ENCODE results near the gene C14orf132.

C14orf132 gene

DNA sequence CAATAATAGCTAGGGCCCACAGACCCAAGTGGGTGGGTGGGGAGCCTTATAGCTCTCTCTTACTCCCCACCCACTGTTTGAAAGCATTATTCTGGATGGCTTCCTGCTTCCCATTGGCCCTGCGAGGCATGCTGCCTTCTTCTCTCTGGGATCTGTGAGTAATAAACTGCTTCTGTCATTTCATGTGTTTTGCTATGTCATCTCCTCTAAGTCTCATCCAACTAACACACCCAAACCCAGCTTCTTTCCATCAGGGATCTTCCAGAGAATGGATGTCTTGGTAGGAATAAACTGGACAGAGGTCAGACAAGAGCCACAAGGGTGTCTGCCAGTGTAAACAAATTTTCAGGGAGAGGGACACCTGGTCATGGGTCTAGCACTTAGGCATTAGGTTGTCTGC lies 99.1 kb downstream of the C14orf132 start:
- TF ChIP-seq, protein P1, sequence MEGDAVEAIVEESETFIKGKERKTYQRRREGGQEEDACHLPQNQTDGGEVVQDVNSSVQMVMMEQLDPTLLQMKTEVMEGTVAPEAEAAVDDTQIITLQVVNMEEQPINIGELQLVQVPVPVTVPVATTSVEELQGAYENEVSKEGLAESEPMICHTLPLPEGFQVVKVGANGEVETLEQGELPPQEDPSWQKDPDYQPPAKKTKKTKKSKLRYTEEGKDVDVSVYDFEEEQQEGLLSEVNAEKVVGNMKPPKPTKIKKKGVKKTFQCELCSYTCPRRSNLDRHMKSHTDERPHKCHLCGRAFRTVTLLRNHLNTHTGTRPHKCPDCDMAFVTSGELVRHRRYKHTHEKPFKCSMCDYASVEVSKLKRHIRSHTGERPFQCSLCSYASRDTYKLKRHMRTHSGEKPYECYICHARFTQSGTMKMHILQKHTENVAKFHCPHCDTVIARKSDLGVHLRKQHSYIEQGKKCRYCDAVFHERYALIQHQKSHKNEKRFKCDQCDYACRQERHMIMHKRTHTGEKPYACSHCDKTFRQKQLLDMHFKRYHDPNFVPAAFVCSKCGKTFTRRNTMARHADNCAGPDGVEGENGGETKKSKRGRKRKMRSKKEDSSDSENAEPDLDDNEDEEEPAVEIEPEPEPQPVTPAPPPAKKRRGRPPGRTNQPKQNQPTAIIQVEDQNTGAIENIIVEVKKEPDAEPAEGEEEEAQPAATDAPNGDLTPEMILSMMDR (IDR thresholded peaks at IDR 0.05; ENCODE audit: extremely low read depth, missing control alignments), result no peak
- DNase-seq (ENCODE audit: low spot score), result no peak

DNA sequence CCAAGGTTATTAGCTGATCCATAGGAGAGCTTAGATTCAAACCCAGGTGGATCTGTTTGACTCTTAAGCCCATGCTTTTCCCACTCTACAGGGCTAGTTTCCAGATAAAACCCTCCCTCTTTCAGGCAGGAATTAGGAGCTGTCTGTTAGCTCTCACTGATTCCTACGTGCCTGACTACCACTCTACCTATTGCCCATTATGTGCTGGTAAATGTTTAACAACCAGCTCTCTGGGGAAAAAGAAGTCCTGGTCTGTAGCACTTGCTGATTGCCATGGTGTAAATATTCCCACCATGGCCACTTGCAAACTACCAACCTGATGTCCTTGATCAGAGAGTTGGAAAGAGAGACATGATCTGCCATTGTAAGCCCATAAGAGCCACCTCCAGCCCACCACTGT lies 100.0 kb downstream of the C14orf132 start:
- TF ChIP-seq, protein P1 (IDR thresholded peaks at IDR 0.05; ENCODE audit: extremely low read depth, missing control alignments), result no peak
- no peak for DNase-seq (ENCODE audit: low spot score)

DNA sequence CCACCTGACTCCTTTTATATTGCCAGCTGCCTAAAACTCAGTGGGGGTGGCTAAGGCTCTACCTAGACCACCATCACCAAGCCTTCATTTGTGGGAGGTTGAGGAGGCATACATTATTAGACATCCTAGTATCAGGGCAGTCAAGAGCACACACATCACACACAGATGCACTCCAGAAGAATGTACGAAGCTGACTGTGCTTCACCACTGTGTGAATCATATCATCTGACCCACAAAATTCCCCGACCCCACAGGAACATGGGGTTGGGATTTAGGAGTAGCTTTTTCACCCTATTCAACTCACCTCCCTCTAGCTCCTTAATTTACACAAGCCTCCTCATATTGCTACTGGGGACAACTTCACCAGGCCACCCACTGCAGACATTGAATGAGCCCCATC lies 100.7 kb downstream of the C14orf132 start:
- no peak for DNase-seq (ENCODE audit: low spot score)
- TF ChIP-seq, protein P1 (IDR thresholded peaks at IDR 0.05; ENCODE audit: extremely low read depth, missing control alignments), result no peak

DNA sequence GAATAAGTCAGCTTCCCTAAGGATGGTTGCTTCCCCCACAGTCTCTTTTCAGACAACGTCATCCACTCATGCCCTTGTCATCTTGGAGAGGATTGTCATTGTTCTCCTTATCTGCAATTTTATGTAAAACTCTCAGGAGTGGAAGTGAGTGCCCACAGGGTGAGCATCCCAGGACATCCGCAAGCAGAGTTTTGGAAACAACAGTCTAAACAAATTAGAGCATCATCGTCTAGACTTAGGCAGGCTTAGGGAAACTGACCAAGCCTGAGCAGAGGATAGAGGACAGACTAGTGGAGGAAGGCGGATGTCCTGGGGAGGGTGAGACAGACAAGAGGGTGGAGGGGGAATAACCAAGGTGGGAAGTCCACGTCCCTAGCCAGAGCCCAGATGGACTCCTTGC lies 101.8 kb downstream of the C14orf132 start:
- TF ChIP-seq, protein P1 (IDR thresholded peaks at IDR 0.05; ENCODE audit: extremely low read depth, missing control alignments), result no peak
- no peak for DNase-seq (ENCODE audit: low spot score)
